HCT116 (cell line): ENCODE data around the gene RRP12. TPM values are rescaled to one million over a fixed set of nuclear protein-coding genes. Genes with fewer than 3 reads are reported as not detected.
A peak's percentile ranks its signal among the peaks of the same experiment; 100 is the strongest.

Source experiments
- ATAC-seq: fragments of 200-7000 bp; cut with Tn5 transposase; 2 replicates; pipeline ENCODE4 v1.9.1; 2020; ENCODE audit warnings: mild to moderate bottlenecking, moderate library complexity
- BruUV-seq: library from RNA; stranded (reverse); fragments of 400-500 nt; replicated peaks from 2 replicates; lab custom pipeline; 2021; lab: Mats Ljungman, UMichigan
- CTCF ChIA-PET: fragments of 300-600 bp; sonication (Branson Sonifier 250); formaldehyde crosslinking; loops from one replicate; lab custom pipeline; 2021; ENCODE audit warnings: antibody characterized with exemption; lab: Charles Lee
- POLR2A ChIA-PET: fragments of 300-600, 350-600 bp; sonication (Branson Sonifier 250); formaldehyde crosslinking; loops from one replicate; lab custom pipeline; 2021; ENCODE audit warnings: antibody characterized with exemption; lab: Charles Lee
- RAD21 ChIA-PET, 2 experiments: fragments of 300-600 bp; sonication (Branson Sonifier 250); formaldehyde crosslinking; loops; one replicate each; lab custom pipeline; 2023; ENCODE audit warnings: low total read pairs in 2 of 2; ENCODE audit not compliant: uncharacterized antibody in 2 of 2, unreplicated experiment in 2 of 2, low non-redundant PET in 1 of 2; lab: Charles Lee
- DNase-seq: peaks from one replicate; pipeline ENCODE4 v3.0.0-alpha.2; 2010; ENCODE audit warnings: low read depth, low spot score
- H2AFZ ChIP-seq: fragments of 200-600 bp; shearing (Covaris generic), sonication (generic); 2 replicates; pipeline ENCODE4 v1.6.1; 2017; ENCODE audit warnings: low read depth, mixed run types, mixed read lengths, antibody characterized with exemption, low read length; ENCODE audit not compliant: poor library complexity, severe bottlenecking
- H3K27ac ChIP-seq: 2 replicates; pipeline ENCODE4 v1.5.1; 2012; ENCODE audit warnings: low read depth, low read length
- H3K27me3 ChIP-seq: fragments of 200-600 bp; sonication (generic); 2 replicates; pipeline ENCODE4 v1.6.1; 2016; ENCODE audit warnings: mixed run types, low read length, mixed read lengths; ENCODE audit not compliant: insufficient read depth
- H3K36me3 ChIP-seq, 2 experiments: fragments of 200-500 bp in 1 of 2; fragments of 200-600 bp in 1 of 2; sonication (Bioruptor generic) in 1 of 2; sonication (generic) in 1 of 2; 2 replicates each; pipeline versions ENCODE4 v1.5.1 to v1.6.1; 2014 to 2016; ENCODE audit warnings: low read length in 2 of 2, inconsistent platforms in 1 of 2, mixed read lengths in 1 of 2, mixed run types in 1 of 2; ENCODE audit not compliant: insufficient read depth in 2 of 2, control insufficient read depth in 1 of 2
- H3K4me1 ChIP-seq, 2 experiments: fragments of 200-600 bp in 1 of 2; sonication (generic) in 1 of 2; 2 replicates each; pipeline versions ENCODE4 v1.5.1 to v1.6.1; 2012 to 2017; ENCODE audit warnings: low read length in 2 of 2, inconsistent platforms in 1 of 2, mild to moderate bottlenecking in 1 of 2, mixed read lengths in 1 of 2, mixed run types in 1 of 2, moderate library complexity in 1 of 2; ENCODE audit not compliant: insufficient read depth in 2 of 2, control insufficient read depth in 1 of 2
- H3K4me2 ChIP-seq: fragments of 200-600 bp; sonication (generic); 2 replicates; pipeline ENCODE4 v1.6.1; 2017; ENCODE audit warnings: mixed run types, low read length, mixed read lengths
- H3K4me3 ChIP-seq, 2 experiments: fragments of 200-600 bp in 1 of 2; sonication (generic) in 1 of 2; replicated peaks in 1 of 2; 2 replicates each; pipeline ENCODE4 v1.5.1; 2011 to 2016; ENCODE audit warnings: low read length in 2 of 2, control low read depth in 1 of 2, low read depth in 1 of 2, mild to moderate bottlenecking in 1 of 2, mixed read lengths in 1 of 2, mixed run types in 1 of 2
- H3K79me2 ChIP-seq: fragments of 200-600 bp; sonication (generic); 2 replicates; pipeline ENCODE4 v1.6.1; 2017; ENCODE audit warnings: mild to moderate bottlenecking, mixed run types, low read length, moderate library complexity, mixed read lengths; ENCODE audit not compliant: insufficient read depth
- H3K9ac ChIP-seq: fragments of 200-600 bp; sonication (generic); 2 replicates; pipeline ENCODE4 v1.6.1; 2016; ENCODE audit warnings: low read length, mixed read lengths
- H3K9me2 ChIP-seq: fragments of 200-600 bp; sonication (generic), shearing (Covaris generic); 2 replicates; pipeline ENCODE4 v1.6.1; 2017; ENCODE audit warnings: mixed run types, mild to moderate bottlenecking, moderate library complexity; ENCODE audit not compliant: insufficient read depth
- H3K9me3 ChIP-seq, 2 experiments: fragments of 200-500 bp in 1 of 2; fragments of 200-600 bp in 1 of 2; sonication (Bioruptor generic) in 1 of 2; sonication (generic) in 1 of 2; 2 replicates each; pipeline ENCODE4 v1.6.1; 2014 to 2017; ENCODE audit warnings: low read length in 2 of 2, mixed read lengths in 2 of 2, inconsistent platforms in 1 of 2, low read depth in 1 of 2, mild to moderate bottlenecking in 1 of 2, mixed run types in 1 of 2, moderate library complexity in 1 of 2; ENCODE audit not compliant: control insufficient read depth in 1 of 2, insufficient read depth in 1 of 2
- H4K20me1 ChIP-seq: fragments of 200-600 bp; sonication (generic), shearing (Covaris generic); 2 replicates; pipeline ENCODE4 v1.6.1; 2017; ENCODE audit warnings: mixed run types, mild to moderate bottlenecking, moderate library complexity; ENCODE audit not compliant: insufficient read depth
- CEBPB ChIP-seq: IDR thresholded peaks from 2 replicates; pipeline ENCODE4 v1.6.1; 2012; ENCODE audit warnings: low read depth
- EGR1 ChIP-seq: IDR thresholded peaks from 2 replicates; pipeline ENCODE4 v1.6.1; 2012; ENCODE audit warnings: low read depth
- FOSL1 ChIP-seq: IDR thresholded peaks from 2 replicates; pipeline ENCODE4 v1.6.1; 2012; ENCODE audit warnings: low read depth
- JUND ChIP-seq: IDR thresholded peaks from 2 replicates; pipeline ENCODE4 v1.6.1; 2012
- POLR2A ChIP-seq: IDR thresholded peaks from 2 replicates; pipeline ENCODE4 v1.7.0; 2011; ENCODE audit warnings: borderline replicate concordance; ENCODE audit not compliant: insufficient read depth, insufficient read length; ENCODE audit errors: extremely low read depth
- POLR2AphosphoS5 ChIP-seq: IDR thresholded peaks from 2 replicates; pipeline ENCODE4 v1.6.1; 2011; ENCODE audit warnings: mild to moderate bottlenecking, low read depth, low read length, moderate library complexity
- SIN3A ChIP-seq: IDR thresholded peaks from 2 replicates; pipeline ENCODE4 v1.6.1; 2012; ENCODE audit warnings: low read depth
- intact Hi-C: fragments of 100-400 bp; cut with micrococcal nuclease; formaldehyde crosslinking; loops from 2 replicates; pipeline ENCODE4 v1.10.0; 2022
- total RNA-seq: library from RNA; stranded (reverse); gene quantifications from one replicate; pipeline ENCODE4 v1.2.1, GENCODE V29; 2021; ENCODE audit not compliant: unreplicated experiment

RRP12 gene
- total RNA-seq, 1 experiment from 2014 or later, result 67.0 TPM

DNA sequence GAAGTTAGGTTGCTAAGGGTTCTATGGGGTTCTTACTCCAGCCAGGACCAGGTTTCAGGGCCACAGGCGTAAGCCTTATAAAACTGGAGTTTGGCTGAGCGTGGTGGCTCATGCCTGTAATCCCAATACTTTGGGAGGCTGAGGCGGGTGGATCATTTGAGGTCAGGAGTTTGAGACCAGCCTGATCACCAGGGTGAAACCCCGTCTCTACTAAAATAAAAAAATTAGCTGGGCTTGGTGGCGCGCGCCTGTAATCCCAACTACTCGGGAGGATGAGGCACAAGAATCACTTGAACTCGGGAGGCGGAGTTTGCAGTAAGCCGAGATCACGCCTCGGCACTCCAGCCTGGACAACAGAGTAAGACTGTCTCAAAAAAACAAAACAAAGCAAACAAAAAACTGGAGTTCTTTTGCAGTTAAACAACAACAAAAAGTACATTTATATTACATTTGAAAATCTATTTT is 347 bp upstream of the RRP12 start:
- ATAC-seq (no peak), DNase-seq (no peak)
- ChIA-PET POLR2A (interaction anchor here (0.7 to 1.2 kb wide), 2 partner anchors 8 to 12 kb away, joined by 3 to 4 read pairs; no protein-coding TSS in a partner anchor), RAD21 (no interaction called here), CTCF (interaction anchor here (1.2 to 1.5 kb wide), 5 partner anchors 10 to 211 kb away, joined by 3 to 5 read pairs (median 4); no protein-coding TSS in a partner anchor)
- Histone ChIP-seq H3K27me3 (no peaks in the 10 kb centered on the region), H3K4me1 (peaks cover 0 to 15% of the 10 kb centered on the region in 2 experiments; a peak in 2 of 4 replicates), H3K27ac (no peak overlapping the region), H3K4me3 (peak overlapping the region; percentile 64 to 80), H3K4me2 (peak overlapping the region; percentile 89), H3K9me3 (no peaks in the 10 kb centered on the region), H2AFZ (peak overlapping the region; percentile 70), H3K9me2 (no peaks in the 10 kb centered on the region), H4K20me1 (no peaks in the 10 kb centered on the region), H3K79me2 (peaks cover 32% of the 10 kb centered on the region), H3K9ac (peak overlapping the region; percentile 86), H3K36me3 (peaks cover 2 to 10% of the 10 kb centered on the region in 2 experiments; a peak in 3 of 4 replicates)
- TF ChIP-seq FOSL1, result no peak
- TF ChIP-seq POLR2A, result no peak
- no peak for TF ChIP-seq EGR1
- BruUV-seq, result no TSS peak
- intact Hi-C loops, result loop anchor here (1.0 kb wide), 1 partner anchor 25 kb away; the partner anchor contains the start of gene PGAM1

DNA sequence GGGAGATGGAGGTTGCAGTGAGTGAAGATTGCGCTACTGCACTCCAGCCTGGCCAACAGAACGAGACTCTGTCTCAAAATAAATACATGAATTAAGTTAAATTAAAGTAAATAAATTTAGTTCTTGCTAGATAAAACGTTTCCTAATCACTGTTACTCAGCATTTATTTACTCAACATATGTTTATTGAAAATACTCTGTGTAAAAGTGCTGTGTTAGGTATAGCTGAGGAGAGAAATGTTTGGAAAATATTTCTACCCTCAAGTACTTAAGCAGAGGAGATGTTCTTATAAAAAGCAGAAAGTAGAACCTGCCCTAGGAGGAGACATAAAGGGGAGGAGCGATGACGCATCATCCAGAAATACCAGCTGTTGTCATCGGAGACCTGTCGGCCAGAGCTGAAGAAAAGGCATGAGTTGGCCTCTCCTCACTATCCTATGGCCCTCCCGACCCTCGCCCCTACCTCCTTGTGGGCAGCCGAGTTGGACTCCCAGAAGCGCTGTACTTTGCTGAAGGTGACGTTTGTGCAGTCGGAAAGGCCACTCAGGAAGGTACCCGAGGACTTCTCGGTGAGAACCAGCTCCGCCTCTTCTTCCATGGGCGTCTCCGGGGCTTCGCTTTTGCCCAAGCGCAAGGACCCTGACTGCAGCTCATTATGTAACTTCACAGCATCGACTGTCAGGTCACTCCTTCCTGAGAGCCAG is 1.1 kb downstream of the RRP12 start:
- no TSS peak for BruUV-seq
- CTCF ChIA-PET, result interaction anchor here (0.7 to 1.5 kb wide), 3 partner anchors 13 to 177 kb away, joined by 3 to 4 read pairs (median 3); no protein-coding TSS in a partner anchor
- H3K9me3 ChIP-seq, result no peaks in the 10 kb centered on the region
- H3K79me2 ChIP-seq, result peaks cover 36% of the 10 kb centered on the region
- H3K36me3 ChIP-seq, result peaks cover 9 to 19% of the 10 kb centered on the region in 2 experiments; a peak in 3 of 4 replicates
- intact Hi-C loops, result no loop called here
- POLR2A ChIA-PET, result interaction anchor here (0.5 to 1.2 kb wide), 2 partner anchors 11 to 111 kb away, joined by 3 read pairs; no protein-coding TSS in a partner anchor
- peak overlapping the region; percentile 50 for H3K27ac ChIP-seq
- H3K4me2 ChIP-seq, result peak overlapping the region; percentile 89
- H3K27me3 ChIP-seq, result no peaks in the 10 kb centered on the region
- H4K20me1 ChIP-seq, result no peaks in the 10 kb centered on the region
- H3K9me2 ChIP-seq, result no peaks in the 10 kb centered on the region
- peaks cover 0 to 13% of the 10 kb centered on the region in 2 experiments; a peak in 2 of 4 replicates for H3K4me1 ChIP-seq
- DNase-seq (peak; percentile 57), ATAC-seq (peak; percentile 57)
- RAD21 ChIA-PET, result no interaction called here
- peak overlapping the region; percentile 86 for H3K9ac ChIP-seq
- peak overlapping the region; percentile 64 to 80 for H3K4me3 ChIP-seq
- TF ChIP-seq POLR2AphosphoS5, result peak; percentile 36; the same call in 1 of the 2 replicates
- TF ChIP-seq CEBPB, result no peak
- peak; percentile 53 for TF ChIP-seq SIN3A
- TF ChIP-seq EGR1, result no peak
- TF ChIP-seq JUND, result peak; percentile 64
- TF ChIP-seq, all 23 proteins: peak for 3
- H2AFZ ChIP-seq, result no peak overlapping the region
